ENCODE results near the gene THUMPD2.

Gene THUMPD2

DNA sequence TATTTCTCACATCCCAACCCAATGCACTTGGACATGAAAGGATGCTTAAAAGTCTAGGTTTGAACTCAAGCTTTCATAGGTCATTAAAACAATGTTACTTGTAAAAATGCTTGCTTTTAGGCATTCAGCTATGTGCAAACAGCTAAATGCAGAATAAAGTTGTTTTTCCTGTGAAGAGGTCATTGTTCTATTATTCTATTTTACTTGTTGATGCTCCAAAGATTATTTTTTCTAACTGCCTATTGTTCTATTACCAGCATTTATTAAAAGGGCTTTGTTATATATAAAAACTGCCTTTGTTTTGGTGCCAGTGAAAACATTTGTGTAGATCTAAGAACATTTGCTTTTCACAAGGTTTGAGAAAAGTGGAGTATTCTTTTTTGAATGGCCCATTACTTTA lies 64.0 kb downstream of the THUMPD2 start:
- no peak for DNase-seq

DNA sequence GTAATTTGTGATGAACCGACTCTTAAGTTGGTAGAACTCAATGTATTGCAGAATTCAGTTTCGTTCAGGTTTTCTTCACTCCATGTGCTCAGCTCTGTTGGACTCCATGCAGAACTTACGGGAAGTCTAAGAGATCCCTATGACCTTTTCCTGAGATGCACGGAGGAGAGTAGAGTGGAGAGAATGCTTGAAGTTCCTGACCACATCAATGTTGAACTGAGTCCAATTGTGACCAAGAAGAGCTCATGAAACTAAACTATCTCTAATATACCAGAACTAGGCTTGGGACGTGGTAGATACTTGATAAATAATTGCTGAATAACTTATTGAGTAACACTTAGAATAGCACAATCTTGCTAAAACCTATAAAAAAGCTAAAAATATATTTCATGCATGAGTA lies 66.1 kb downstream of the THUMPD2 start:
- DNase-seq: no peak

DNA sequence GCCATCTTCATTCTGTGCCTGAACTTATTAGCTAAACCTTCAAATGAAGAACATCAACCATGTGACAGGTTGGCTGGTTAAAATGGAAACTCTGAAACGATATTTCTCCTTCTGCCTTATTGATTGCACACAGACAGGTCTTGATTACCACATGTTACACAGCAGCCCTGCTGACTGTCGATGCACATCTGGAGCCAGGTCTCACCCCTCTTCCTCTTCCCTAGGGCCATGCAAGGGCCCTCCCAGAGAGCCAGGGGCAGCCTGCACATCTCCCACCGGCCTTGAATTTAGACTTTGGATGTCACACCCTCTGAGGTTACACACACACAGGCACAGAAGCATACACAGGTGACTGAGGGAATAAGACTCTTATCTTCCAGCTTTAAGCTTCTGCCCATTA lies 68.3 kb downstream of the THUMPD2 start:
- no peak for DNase-seq

DNA sequence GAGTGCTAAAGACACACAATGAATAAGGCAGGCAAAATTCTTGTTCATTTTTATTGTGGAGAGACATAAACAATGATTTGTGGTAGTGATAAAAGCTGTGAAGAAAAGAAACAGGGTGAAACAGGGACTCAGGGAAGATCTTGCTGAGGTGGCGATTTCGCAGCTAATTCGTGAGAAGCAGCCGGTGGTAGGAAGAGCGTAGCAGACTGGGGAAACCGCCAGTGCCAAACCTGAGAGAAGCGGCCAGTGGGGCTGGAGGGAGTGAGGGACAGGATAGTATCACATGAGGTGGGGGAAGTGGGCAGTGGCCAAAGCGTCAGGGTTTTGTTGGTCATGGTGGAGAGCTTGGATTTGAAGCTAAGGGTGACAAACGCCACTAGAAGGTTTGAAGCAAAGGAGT lies 71.1 kb downstream of the THUMPD2 start:
- DNase-seq: no peak

DNA sequence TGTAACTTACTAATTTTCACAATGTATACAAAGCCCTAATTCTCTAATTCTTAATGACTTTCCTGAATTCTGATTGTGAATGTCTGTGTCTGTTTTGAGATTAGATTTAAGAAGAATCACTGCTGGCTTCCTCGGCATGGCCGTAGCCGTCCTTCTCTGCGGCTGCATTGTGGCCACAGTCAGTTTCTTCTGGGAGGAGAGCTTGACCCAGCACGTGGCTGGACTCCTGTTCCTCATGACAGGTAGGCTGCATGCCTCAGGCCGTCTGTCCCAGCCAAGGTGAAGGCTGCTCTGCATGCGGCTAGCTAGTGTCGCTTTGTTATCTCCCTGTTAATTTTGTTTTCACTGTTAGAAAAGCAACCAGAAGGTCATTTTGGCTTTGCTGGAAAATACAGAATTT lies 72.1 kb downstream of the THUMPD2 start:
- no peak for DNase-seq

DNA sequence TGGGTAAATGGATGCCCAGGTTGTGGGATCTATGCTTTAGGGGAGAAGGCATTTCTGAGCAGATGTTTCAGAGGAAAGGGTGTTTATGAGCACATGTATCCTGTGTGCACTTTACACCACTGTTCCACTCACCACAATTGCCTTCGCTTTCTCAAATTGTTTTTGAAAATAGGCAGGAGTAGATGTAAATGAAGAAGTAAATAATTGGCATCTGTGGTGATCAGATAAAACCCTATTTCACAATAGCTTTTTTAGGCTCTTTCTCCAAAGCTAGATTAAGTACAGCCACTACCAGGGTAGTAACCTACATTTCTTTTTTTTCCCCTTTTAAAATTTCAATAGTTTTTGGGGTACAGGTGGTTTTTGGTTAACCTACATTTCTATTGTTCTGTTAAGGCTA lies 72.7 kb downstream of the THUMPD2 start:
- DNase-seq: no peak

DNA sequence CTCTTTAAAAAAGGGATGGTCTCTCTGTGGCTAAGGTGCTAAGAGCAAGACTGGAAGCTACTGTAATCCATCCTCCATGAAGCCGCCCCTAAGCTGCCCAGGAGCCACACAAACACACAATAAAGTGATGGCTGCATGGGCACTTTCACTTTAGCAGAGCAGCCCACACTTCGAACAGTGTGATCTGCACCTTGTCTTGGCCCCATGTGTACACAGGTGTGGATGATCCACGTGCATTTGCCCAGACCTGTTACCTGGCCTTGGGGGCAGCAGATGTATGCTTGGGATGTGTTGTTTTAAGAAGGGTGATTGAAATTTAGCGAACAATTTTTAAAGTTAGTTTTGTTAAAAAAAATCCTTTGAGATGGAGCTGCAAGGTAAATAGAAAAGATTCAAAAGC lies 73.4 kb downstream of the THUMPD2 start:
- DNase-seq: no peak

DNA sequence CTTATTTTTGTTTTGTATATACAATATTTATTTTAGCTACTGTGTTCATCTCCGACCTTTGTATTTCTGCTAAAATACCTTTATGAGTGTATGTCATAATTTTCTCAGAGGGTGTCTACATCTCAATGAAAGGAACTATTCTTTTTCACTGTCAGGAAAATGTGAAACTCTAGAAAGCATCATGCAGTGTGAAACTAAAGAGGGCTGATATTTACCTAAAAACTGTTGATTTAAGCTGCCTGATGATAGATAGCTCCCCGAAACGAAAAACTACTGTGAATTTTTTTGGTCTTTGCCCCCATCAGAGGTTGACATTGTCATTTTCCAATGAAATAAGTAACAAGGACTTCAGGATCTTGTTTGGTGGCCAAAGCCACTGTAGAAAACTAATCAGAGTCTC lies 74.5 kb downstream of the THUMPD2 start:
- no peak for DNase-seq

DNA sequence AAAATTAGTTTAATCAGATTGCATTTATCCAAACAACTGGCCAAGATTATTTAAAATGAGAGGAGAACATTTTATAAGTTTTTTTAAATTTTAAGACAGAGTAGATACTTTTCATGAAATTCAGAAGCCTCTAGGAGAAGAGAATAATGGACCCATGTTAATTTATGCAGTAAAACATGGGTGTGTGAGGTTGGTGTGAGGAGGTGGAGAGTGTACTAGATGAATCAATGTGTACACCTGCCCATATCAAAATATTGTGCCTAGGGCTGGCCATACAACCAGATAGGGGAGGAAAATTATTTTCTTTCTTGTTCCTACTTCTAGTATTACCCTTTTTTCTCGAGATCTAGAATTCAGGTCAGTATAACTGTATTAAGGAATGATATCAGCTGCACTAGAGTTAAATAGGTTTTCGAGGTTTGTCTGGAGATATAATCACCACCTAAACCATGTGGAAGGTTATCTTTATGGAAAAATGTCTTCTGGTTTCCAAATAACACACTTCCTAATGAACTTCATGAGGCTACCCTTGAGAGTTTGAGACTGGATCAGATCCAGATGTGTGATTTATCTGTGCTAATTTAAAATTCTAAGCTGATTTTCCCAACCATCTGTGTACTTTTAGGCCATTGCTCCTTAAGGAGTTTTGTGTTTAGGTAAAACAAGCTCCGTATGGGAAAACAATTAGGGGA lies 75.7 kb downstream of the THUMPD2 start:
- DNase-seq: no peak

DNA sequence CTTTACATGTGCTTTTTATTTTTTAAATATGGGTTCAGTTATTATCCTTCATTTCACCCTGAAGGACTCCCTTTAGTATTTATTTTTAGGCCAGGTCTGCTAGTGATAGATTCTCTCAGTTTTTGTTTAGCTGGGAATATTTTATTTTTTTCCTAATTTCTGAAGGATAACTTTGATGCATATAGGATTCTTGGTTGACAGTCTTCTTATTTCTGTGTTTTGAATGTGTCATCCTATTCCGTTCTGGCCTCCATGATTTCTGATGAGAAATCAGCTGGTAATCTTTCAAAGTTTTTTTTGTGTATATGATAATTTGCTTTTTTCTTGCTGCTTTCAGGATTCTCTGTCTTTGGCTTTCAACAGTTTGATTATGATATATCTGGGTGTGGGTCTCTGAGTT lies 77.9 kb downstream of the THUMPD2 start:
- DNase-seq: no peak

DNA sequence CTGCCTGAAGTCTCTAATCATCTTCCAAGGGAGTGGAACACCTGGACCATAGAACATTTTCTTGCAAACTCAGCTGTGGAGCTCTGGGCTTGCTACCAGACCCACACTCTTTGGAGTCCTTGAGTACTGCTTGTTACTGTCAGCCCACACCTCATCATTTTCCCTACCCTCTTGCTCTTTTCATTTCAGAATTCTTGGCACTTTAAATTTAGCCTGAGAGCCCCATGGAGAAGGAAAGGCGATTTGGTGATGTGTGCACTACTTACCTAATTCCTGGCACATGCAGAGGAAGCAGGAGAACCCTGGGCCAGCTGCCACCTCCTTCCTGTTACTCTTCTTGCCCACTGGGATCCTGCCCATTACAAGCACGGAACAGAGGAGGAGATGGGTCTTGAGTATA lies 81.6 kb downstream of the THUMPD2 start:
- DNase-seq: no peak

DNA sequence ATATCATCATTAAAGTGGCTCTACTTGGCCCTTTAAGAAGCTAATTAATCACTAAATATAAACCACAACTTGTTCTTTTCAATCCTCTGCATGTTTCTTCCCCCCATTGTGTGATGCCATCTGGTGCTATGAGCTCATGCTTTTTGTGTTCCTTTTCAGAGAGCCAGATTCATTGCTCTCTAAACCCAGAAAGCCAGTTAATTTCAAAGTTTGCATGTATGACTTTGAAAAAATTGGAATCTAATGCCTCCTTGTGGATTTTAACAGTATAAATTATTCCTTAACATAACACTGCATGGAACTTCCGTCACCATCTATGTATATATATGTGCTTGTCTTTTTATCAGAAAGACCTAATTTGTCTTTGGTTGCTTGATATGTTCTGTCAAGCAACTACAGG lies 82.2 kb downstream of the THUMPD2 start:
- DNase-seq: no peak

DNA sequence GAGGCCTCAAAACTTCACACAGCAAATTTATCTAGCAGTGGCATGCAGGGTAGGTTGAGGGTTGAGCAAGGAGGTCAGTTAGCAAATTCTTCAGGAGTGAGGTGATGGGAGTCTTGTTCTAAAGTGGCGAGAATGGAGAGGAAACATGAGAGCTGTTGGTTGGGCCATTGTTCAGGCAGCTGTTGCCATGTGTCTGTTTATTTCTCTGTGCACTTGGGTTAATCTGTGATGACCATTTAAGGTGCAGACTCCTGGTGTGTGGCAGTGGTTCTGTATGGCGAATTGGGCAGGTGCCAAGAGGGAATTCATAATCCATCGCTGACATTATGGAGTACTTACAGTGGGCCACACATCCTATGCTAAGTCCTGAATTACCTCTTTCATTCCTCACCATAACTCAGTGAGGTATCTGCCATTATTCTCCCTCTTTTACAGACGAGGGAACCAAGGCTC lies 82.9 kb downstream of the THUMPD2 start:
- no peak for DNase-seq

DNA sequence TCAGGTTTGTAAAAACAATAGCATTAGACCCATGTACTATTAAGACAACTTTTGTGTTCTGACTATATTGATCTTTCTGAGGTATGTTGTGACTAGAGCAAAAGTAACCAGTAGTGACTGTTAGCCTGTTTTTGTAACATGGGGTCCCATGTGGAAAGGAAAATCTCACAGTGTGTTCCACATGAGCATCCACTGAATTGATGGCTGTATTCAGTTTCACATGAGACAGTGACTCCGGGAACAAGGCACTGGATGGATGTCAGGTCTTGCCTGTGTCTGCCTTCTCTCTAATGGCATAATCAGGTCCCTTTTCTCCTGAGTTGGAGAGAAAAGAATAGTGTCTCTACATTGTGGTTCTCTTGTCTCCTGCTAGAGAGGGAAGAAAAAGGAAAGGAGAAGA lies 85.8 kb downstream of the THUMPD2 start:
- DNase-seq: no peak

DNA sequence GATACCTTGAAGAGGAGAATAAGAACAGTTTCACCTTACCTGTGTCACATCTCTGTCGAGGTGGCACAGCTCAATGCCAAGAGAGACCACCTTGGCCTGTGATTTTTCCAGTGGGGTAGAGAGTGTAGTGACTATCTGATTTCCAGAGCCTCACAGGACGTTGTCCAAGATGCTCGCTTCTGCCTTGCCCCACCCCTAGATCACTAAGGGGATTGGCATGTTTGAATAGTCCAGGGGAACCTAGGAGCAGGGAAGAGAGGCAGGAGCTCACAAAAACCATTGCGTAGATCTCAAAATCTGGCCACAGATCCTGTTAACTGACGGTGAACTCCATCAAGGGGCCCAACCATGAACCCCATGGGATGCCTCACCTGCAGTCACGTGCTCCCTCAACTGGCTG lies 89.2 kb downstream of the THUMPD2 start:
- DNase-seq: no peak

DNA sequence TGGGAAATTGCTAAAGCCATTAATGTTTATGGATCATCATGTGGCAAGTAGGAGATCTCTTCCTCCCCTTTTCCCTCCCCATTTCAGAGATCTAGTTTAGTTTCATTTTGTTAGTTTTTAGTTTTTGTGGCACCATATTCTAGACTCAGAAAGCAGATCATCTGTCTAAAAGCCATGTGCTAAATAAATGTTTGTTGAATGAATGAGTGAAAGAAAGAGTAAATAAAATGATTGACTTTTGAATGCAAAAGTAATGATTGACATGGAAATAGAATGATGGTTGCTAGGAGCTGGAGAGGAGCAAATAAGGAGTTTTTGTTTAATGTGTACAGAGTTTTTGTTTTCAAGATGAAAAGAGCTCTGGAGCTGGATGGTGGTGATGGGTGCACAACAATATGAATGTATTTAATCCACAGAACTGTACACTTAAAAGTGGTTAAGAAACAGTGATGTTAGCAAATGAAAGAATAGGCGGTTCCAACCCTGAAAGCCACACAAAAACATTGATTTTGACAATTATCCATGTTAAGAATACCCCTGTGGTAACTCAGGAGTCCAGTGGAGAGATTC lies 89.7 kb downstream of the THUMPD2 start:
- DNase-seq: no peak

DNA sequence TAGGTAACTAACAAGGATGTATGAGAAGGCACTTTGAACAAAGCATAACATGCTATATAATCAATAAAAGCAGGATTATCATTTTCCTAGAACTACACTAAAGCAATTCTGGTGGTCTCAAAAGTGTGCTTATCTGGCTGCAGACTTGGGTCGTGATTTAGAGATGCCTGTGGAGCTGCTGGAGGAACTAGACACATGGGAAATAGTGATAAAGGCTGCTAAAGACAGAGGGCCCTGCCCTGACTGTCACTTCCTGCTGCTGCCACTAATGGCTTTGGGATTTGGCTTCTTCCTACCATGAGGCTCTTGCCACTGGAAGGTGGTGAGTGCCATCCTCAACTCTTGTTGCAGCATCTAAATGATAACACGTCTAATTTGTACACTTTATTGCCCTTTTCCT lies 90.9 kb downstream of the THUMPD2 start:
- DNase-seq: no peak

DNA sequence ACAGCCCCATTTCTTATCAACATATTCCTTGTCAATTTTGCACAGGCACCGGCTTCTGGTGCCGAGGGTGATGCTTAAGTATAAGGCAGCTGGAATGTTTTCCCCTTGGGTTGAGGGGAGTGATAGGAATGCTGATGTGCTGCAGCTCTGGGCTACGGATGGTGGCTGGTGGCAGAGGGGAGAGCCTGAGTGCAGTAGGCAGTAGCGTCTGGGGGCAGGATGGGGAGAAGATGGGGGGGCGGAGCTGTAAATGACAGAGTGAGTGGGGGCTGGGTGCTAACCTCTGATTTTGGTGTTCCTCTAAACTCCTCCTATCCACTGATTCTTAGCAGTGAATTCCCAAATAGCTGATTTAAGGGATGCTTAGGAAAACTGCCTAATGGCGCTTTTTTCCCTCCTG lies 92.6 kb downstream of the THUMPD2 start:
- DNase-seq: no peak

All from activated CD4-positive, alpha-beta T cell treated with anti-CD3 and anti-CD28 coated beads, Interleukin-2, amount 50 U/mL, for 1 hour (primary cell).